GM10266 (cell line): ENCODE measurements around the gene MIPOL1.

ENCODE experiments used
- DNase-seq: peaks from one replicate; pipeline ENCODE4 v3.0.0; 2012; ENCODE audit errors: extremely low spot score
- CTCF ChIP-seq: IDR thresholded peaks from 2 replicates; pipeline ENCODE4 v1.5.1; 2012; ENCODE audit warnings: mild to moderate bottlenecking, low read depth; ENCODE audit not compliant: control insufficient read depth, insufficient read depth; ENCODE audit errors: missing control alignments

MIPOL1 gene

GRCh38 chr14:37587131-37587803 lies 389.5 kb downstream of the MIPOL1 start:
- TF ChIP-seq CTCF = no peak
- peak; percentile 14 for DNase-seq

- peak; percentile 6 for DNase-seq
Measured at GRCh38 chr14:37587881-37588666, 390.3 kb downstream of the MIPOL1 start.

GRCh38 chr14:37588667-37588955 lies 390.9 kb downstream of the MIPOL1 start:
- no peak for TF ChIP-seq CTCF
- no peak for DNase-seq

More at GRCh38 chr14:37587881-37588666, 390.3 kb downstream of the MIPOL1 start:
- TF ChIP-seq CTCF = no peak

- peak; percentile 20 for DNase-seq
- no peak for TF ChIP-seq CTCF
Measured at GRCh38 chr14:37588956-37589714, 391.4 kb downstream of the MIPOL1 start.

- no peak for DNase-seq
- no peak for TF ChIP-seq CTCF
Measured at GRCh38 chr14:37589715-37590427, 392.1 kb downstream of the MIPOL1 start.

- TF ChIP-seq CTCF = no peak
- DNase-seq = peak; percentile 15
Measured at GRCh38 chr14:37590428-37591139, 392.8 kb downstream of the MIPOL1 start.
